ENCODE data around the gene TRPM5. TPM values are rescaled to one million over a fixed set of nuclear protein-coding genes. Genes with fewer than 3 reads are reported as not detected.

Gene TRPM5
- total RNA-seq, 2 donors from 2014 or later = 0.68 TPM; not detected in 1

- 76% methylated on average over 24 of the region's 24 CpGs for WGBS
- TF ChIP-seq CTCF (IDR thresholded peaks at IDR 0.05) (no peak), POLR2AphosphoS5 (IDR thresholded peaks at IDR 0.05) (no peak), POLR2A (IDR thresholded peaks at IDR 0.05) (no peak)
- intact Hi-C loops (cut with DNase I) = no loop called here
- DNase-seq (ENCODE audit: low spot score) = no peak
- no peaks in the 10 kb centered on the region for H3K27me3 ChIP-seq (replicated peaks; ENCODE audit: insufficient read depth)
- no peak overlapping the region for H3K27ac ChIP-seq
- peaks cover under 1% of the 10 kb centered on the region for H3K4me1 ChIP-seq (replicated peaks)
- no peak overlapping the region for H3K4me3 ChIP-seq
- no peaks in the 10 kb centered on the region for H3K9me3 ChIP-seq
- peaks cover 4 to 15% of the 10 kb centered on the region in 2 donors for H3K36me3 ChIP-seq
Measured at GRCh38 chr11:2406878-2407410, 37.4 kb downstream of the TRPM5 start.

GRCh38 chr11:2406451-2406850 is 37.9 kb downstream of the TRPM5 start:
- Histone ChIP-seq H3K9me3 (no peaks in the 10 kb centered on the region), H3K27me3 (replicated peaks; ENCODE audit: insufficient read depth) (no peaks in the 10 kb centered on the region), H3K27ac (no peak overlapping the region), H3K36me3 (peaks cover 4 to 15% of the 10 kb centered on the region in 2 donors), H3K4me3 (no peak overlapping the region), H3K4me1 (replicated peaks) (peaks cover 5% of the 10 kb centered on the region)
- 83% methylated on average over 14 of the region's 14 CpGs for WGBS
- TF ChIP-seq POLR2AphosphoS5 (IDR thresholded peaks at IDR 0.05) (no peak), CTCF (IDR thresholded peaks at IDR 0.05) (no peak), POLR2A (IDR thresholded peaks at IDR 0.05) (no peak)
- no peak for DNase-seq (ENCODE audit: low spot score)
- intact Hi-C loops (cut with DNase I) = no loop called here

GRCh38 chr11:2404735-2405196 is 39.5 kb downstream of the TRPM5 start:
- peaks cover 8% of the 10 kb centered on the region for H3K4me1 ChIP-seq (replicated peaks)
- H3K36me3 ChIP-seq = peaks cover 4 to 15% of the 10 kb centered on the region in 2 donors
- H3K27ac ChIP-seq = no peak overlapping the region
- TF ChIP-seq POLR2A (IDR thresholded peaks at IDR 0.05) (no peak), CTCF (IDR thresholded peaks at IDR 0.05) (no peak), POLR2AphosphoS5 (IDR thresholded peaks at IDR 0.05) (no peak)
- no peak for DNase-seq (ENCODE audit: low spot score)
- 63% methylated on average over 11 of the region's 12 CpGs for WGBS
- no peak overlapping the region for H3K4me3 ChIP-seq
- intact Hi-C loops (cut with DNase I) = loop anchor here (5.0 kb wide), 1 partner anchor 97 kb away; no protein-coding TSS in a partner anchor
- H3K9me3 ChIP-seq = no peaks in the 10 kb centered on the region
- no peaks in the 10 kb centered on the region for H3K27me3 ChIP-seq (replicated peaks; ENCODE audit: insufficient read depth)

- intact Hi-C loops (cut with DNase I) = loop anchor here (5.0 kb wide), 1 partner anchor 96 kb away; no protein-coding TSS in a partner anchor
Measured at GRCh38 chr11:2402890-2403645, 41.2 kb downstream of the TRPM5 start.

More at GRCh38 chr11:2402890-2403645, 41.2 kb downstream of the TRPM5 start:
- Histone ChIP-seq H3K9me3 (no peaks in the 10 kb centered on the region), H3K27ac (no peak overlapping the region), H3K4me1 (replicated peaks) (peaks cover 19% of the 10 kb centered on the region), H3K4me3 (no peak overlapping the region), H3K36me3 (peaks cover 4 to 15% of the 10 kb centered on the region in 2 donors), H3K27me3 (replicated peaks; ENCODE audit: insufficient read depth) (no peaks in the 10 kb centered on the region)
- WGBS = 88% methylated on average over 24 of the region's 31 CpGs
- DNase-seq (ENCODE audit: low spot score) = no peak
- TF ChIP-seq POLR2AphosphoS5 (IDR thresholded peaks at IDR 0.05) (no peak), CTCF (IDR thresholded peaks at IDR 0.05) (no peak), POLR2A (IDR thresholded peaks at IDR 0.05) (no peak)

Data from prostate gland (tissue), 2 donors.